HG03442 (cell line): ENCODE results near the gene SLC5A5.

Experiments
- ATAC-seq: cut with Tn5 transposase; IDR thresholded peaks from one replicate; pipeline ENCODE4 v1.9.1; 2021; ENCODE audit warnings: mild to moderate bottlenecking, moderate library complexity; ENCODE audit not compliant: unreplicated experiment

The SLC5A5 gene

DNA sequence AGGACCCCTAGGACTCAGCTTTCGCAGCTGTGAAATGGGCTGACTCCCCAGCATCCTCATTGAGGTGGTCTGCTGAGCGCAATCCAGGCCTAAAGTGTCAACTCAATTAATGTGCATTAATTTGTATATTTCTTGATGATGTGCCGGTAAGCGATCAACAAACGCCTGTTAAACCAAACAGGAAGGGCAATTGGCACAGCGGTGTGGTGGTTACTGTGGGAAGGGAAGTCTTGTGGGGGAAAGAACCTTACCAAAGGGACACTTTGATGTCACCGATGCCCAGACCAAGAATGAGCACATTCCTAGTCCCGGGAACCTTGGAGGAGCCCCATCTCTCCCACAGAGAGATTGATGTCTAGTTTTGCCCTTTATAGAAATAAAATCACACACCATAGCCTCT lies 25.6 kb upstream of the SLC5A5 start:
- no peak for ATAC-seq

- peak; percentile 59 for ATAC-seq
These were observed 24.0 kb upstream of the SLC5A5 start, which contains the start of gene JAK3 for GRCh38 chr19:17847538-17848366. TSS of gene JAK3 (minus strand) at chr19:17847982. CDS start at chr19:17844417, 3,565 bp downstream.

DNA sequence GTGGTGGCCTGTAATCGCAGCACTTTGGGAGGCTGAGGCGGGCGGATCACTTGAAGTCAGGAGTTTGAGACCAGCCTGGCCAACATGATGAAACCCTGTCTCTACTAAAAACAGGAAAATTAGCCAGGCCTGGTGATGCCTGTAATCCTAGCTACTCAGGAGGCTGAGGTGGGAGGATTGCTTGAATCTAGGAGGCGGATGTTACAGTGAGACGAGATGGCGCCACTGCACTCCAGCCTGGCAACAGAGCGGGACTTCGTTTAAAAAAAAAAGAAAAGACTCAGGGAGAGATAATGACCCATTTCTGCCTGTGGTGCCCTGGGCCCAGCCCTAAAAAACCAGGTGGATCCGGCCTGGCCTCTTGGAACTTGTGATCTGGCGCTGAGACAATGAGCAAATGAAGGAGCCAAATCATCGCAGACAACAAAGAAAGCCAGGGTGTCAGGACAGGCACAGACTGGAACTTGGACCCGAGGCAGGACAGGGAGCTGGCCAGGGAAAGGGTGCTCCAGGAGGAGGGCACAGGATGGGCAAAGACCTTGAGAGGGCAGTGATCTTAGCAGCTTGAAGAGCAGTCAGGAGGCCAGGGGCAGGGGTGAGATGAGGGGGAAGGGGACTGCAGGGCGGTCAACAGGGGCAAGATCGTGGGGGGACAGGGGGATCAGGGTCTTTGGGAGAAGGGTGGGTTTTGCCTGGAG lies 23.0 kb upstream of the SLC5A5 start:
- ATAC-seq: no peak

DNA sequence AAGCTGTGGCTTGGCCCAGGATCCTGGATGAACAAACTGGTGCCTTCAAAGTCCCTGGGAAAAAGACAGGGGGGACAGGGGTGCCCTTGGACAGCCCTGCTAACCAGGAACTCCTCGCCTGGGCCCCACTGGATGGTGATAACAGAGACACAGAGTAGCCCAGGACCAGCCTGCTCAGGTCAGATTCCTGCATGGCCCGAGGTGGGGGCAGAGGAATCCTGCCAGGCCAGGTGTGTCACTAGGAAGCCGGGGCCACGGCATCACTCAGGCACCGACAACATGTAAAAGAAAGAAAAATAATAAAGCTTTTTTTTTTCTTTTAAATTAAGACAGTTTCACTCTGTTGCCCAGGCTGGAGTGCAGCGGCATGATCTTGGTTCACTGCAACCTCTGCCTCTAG lies 17.7 kb upstream of the SLC5A5 start:
- no peak for ATAC-seq

- ATAC-seq: no peak
These were observed 16.2 kb upstream of the SLC5A5 start for GRCh38 chr19:17855280-17856152.

DNA sequence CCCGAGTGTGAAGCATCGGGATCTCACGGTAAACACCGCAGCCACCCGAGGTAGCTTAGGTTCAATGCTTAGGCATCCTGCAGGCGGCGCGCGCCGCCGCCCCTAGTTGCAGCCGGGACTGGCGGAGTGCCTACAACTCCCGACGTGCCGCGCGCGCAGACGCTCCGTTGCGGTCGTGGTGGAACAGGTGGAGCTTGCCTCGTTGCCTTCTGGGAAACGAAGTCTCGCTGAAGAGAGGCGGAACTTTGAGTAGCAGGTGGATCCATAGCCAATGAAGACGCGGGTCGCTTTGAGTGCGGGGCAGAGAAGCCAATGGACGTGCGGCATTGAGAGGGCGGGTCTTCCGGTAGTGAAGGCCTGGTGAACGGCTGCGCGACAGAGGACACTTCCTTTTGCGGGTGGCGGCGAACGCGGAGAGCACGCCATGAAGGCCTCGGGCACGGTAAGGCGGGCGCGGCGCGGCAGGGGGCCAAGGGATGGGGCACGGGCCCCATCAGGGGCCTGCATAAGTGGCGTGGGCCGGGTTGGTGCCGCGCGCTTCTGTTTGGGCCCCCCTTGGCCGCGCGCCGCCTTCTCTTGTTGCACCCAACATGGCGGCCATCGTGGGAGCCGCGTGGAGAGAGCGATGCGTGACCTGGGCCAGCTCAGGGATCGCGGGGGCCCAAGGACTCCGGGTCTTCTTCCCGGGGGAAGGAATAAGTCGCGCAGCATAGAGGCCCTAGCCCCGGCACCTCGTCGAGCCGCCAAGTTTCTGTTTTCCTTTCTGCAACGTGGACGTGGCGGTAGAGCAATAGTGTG lies 12.0 kb upstream of the SLC5A5 start, which contains the start of gene RPL18A:
TSS of gene RPL18A (plus strand) at position 378 of the 798 bp plus-strand sequence. CDS start at position 425, 47 bp downstream.
- peak; percentile 92 for ATAC-seq

DNA sequence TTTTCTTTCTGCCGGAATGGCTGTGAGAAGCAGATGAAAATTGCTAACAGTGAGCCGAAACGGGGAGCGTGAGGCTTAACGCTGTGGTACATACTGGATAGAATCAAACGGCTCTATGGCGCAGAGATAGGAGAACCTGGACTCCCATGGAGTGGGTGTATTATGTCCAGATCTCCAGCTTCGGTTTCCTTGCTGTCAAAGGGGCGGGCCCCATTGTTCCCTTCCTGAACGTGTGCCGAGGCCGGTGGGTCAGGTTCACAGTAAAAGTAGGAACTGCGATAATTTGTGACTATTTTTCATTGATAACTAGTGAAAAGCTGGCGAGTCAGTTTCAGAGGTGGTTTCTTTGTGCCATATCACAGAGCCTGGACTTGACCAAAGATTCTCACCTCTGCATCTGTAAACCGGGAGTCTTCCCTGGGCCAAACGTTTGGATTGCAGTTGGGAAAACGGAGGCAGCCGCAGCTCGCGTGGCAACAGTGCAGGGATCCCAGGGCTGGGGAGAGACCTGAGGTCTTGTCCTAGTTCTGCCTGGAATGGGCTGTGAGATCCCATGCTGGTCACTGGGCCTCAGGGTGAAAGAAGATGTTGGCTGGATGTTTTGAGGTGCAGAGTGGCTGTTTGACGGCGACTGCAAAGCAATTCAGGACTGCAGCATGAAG lies 11.3 kb upstream of the SLC5A5 start:
- no peak for ATAC-seq

DNA sequence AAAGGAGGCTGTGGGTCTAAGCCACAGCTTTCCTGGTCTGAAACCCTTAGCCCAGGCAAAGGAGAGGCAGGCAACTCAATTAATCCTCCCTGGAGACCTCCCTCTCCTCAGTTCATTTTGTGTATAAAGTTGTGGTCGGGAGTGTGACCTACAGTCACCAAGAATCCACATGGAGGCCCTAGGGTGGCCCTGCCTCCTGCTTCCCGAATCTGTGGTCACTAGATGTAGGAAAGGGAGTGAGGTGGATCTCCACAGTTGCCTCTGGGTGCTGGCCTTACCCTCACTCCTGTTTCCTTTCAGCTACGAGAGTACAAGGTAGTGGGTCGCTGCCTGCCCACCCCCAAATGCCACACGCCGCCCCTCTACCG lies 10.8 kb upstream of the SLC5A5 start:
- ATAC-seq: no peak

- ATAC-seq: no peak
These were observed 10.0 kb upstream of the SLC5A5 start for GRCh38 chr19:17861542-17862402.

GRCh38 chr19:17862711-17863519 lies 8.8 kb upstream of the SLC5A5 start:
- no peak for ATAC-seq

DNA sequence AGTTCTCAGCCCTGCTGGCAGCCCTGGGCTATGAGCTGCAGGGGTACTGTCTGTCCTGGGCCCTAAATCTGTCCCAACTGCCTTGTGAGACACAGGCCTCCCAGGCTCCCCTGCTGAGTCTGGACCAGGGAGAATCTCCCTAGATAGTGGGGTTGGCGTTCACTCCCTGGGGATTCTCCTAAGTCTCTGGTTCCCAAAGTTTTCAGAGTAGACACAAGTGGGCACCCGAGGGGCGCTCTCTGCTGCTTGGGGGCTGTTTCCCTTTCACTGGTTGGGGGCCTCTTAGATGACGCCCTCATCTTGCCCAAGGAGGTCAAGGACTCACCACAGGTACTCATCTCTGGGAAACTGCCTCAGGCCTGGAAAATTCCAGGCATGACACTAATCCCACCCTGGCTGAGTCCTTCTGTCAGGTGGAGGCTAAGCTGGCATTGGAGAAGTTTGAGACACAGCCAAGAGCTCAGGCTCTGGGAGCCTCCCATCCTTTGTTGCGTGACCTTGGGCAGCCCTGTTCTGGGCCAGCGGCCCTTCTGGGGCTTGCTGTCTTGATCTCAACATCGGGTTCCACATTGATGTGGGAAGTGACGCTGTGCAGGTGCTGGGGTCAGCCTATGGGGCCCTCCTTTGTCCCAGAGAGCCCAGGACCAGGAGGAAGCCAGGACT lies 8.1 kb upstream of the SLC5A5 start:
- ATAC-seq: no peak

- no peak for ATAC-seq
These were observed 6.1 kb upstream of the SLC5A5 start for GRCh38 chr19:17865364-17866311.

DNA sequence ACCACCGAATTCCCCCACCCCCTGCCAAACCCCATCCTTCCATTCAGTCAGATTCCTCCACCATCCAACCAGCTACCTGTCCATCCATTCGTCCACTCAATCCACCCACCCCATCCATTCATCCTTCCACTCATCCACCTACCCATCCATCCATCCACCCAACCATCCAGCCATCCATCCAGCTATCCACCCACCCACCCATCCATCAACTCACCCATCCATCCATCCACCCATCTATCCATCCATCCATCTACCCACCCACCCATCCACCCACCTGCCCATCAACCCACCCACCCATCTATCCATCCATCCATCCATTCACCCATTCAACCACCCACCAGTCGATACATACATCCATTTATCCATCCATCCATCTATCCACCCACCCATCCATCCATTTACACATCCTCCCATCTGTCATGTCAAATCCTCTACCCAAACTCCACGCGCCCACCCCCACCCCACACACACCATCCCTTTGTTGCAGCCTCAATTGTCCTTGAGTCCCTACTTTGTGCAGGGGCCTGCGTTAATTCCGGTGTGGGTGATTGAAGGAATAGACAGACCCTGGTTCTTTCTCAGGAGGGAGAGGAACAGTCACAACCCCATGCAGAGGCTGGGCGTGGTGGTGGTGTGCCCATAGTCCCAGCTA lies 5.3 kb upstream of the SLC5A5 start:
- ATAC-seq: no peak

- no peak for ATAC-seq
These were observed 4.7 kb upstream of the SLC5A5 start for GRCh38 chr19:17866964-17867486.

- ATAC-seq: no peak
These were observed 3.1 kb upstream of the SLC5A5 start for GRCh38 chr19:17868669-17869068.
